HL-60 (cell line): Measurements from ENCODE around the gene CHST14.

Experiments used
- DNase-seq, 2 experiments: peaks; one replicate each; pipeline ENCODE4 v3.0.0-alpha.2; 2010 to 2020; ENCODE audit warnings: low read depth in 1 of 2, low spot score in 1 of 2
- H3K27ac ChIP-seq: fragments of 250-450 bp; sonication (Bioruptor Pico); replicated peaks from 2 replicates; pipeline ENCODE4 v1.5.1; 2020; ENCODE audit warnings: mild to moderate bottlenecking, moderate library complexity
- H3K27me3 ChIP-seq: fragments of 250-450 bp; sonication (Bioruptor Pico); 2 replicates; pipeline ENCODE4 v1.5.1; 2021; ENCODE audit warnings: mild to moderate bottlenecking, moderate library complexity; ENCODE audit not compliant: insufficient read depth, poor library complexity, severe bottlenecking
- H3K4me3 ChIP-seq: replicated peaks from 2 replicates; pipeline ENCODE4 v1.5.1; 2011; ENCODE audit warnings: mild to moderate bottlenecking, control low read depth, low read length; ENCODE audit not compliant: insufficient read depth
- GABPA ChIP-seq: IDR thresholded peaks from 2 replicates; pipeline ENCODE4 v1.6.1; 2012; ENCODE audit warnings: low read depth
- POLR2AphosphoS5 ChIP-seq: IDR thresholded peaks from 2 replicates; pipeline ENCODE4 v1.6.1; 2012; ENCODE audit warnings: low read depth
- SPI1 ChIP-seq: IDR thresholded peaks from 2 replicates; pipeline ENCODE4 v1.6.1; 2012; ENCODE audit warnings: low read depth, mild to moderate bottlenecking, borderline replicate concordance
- TF ChIP-seq, protein P1 (sequence below): IDR thresholded peaks from one replicate; pipeline ENCODE4 v1.5.1; 2011; ENCODE audit warnings: low read length, control low read depth, inconsistent platforms; ENCODE audit not compliant: insufficient read depth
- TF ChIP-seq, protein P2 (sequence below): IDR thresholded peaks from 2 replicates; pipeline ENCODE4 v1.6.1; 2012; ENCODE audit warnings: low read depth; ENCODE audit not compliant: insufficient replicate concordance

CHST14 gene

DNA sequence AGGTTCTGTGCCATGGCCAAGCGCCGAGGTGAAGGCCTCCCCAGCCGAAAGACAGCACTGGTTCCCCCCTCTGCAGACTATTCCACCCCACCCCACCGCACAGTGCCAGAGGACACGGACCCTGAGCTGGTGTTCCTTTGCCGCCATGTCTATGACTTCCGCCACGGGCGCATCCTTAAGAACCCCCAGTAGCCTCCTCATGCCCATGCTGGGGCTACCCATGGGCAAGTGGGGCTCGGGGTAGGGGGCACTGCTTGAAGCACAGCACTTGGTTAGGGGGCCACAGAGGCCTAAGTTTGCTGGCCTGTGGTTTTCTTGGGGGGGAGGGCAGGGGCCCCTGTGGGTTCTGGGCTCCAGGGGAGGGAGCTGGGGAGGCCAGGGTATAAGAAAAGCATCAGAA lies 4.8 kb upstream of the CHST14 start:
- TF ChIP-seq, protein P1, sequence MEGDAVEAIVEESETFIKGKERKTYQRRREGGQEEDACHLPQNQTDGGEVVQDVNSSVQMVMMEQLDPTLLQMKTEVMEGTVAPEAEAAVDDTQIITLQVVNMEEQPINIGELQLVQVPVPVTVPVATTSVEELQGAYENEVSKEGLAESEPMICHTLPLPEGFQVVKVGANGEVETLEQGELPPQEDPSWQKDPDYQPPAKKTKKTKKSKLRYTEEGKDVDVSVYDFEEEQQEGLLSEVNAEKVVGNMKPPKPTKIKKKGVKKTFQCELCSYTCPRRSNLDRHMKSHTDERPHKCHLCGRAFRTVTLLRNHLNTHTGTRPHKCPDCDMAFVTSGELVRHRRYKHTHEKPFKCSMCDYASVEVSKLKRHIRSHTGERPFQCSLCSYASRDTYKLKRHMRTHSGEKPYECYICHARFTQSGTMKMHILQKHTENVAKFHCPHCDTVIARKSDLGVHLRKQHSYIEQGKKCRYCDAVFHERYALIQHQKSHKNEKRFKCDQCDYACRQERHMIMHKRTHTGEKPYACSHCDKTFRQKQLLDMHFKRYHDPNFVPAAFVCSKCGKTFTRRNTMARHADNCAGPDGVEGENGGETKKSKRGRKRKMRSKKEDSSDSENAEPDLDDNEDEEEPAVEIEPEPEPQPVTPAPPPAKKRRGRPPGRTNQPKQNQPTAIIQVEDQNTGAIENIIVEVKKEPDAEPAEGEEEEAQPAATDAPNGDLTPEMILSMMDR, result no peak
- TF ChIP-seq GABPA (no peak), POLR2AphosphoS5 (no peak), SPI1 (no peak)
- TF ChIP-seq, protein P2, sequence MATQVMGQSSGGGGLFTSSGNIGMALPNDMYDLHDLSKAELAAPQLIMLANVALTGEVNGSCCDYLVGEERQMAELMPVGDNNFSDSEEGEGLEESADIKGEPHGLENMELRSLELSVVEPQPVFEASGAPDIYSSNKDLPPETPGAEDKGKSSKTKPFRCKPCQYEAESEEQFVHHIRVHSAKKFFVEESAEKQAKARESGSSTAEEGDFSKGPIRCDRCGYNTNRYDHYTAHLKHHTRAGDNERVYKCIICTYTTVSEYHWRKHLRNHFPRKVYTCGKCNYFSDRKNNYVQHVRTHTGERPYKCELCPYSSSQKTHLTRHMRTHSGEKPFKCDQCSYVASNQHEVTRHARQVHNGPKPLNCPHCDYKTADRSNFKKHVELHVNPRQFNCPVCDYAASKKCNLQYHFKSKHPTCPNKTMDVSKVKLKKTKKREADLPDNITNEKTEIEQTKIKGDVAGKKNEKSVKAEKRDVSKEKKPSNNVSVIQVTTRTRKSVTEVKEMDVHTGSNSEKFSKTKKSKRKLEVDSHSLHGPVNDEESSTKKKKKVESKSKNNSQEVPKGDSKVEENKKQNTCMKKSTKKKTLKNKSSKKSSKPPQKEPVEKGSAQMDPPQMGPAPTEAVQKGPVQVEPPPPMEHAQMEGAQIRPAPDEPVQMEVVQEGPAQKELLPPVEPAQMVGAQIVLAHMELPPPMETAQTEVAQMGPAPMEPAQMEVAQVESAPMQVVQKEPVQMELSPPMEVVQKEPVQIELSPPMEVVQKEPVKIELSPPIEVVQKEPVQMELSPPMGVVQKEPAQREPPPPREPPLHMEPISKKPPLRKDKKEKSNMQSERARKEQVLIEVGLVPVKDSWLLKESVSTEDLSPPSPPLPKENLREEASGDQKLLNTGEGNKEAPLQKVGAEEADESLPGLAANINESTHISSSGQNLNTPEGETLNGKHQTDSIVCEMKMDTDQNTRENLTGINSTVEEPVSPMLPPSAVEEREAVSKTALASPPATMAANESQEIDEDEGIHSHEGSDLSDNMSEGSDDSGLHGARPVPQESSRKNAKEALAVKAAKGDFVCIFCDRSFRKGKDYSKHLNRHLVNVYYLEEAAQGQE, result no peak
- Histone ChIP-seq H3K4me3 (no peak overlapping the region), H3K27ac (no peak overlapping the region), H3K27me3 (no peaks in the 10 kb centered on the region)
- no peak for DNase-seq

DNA sequence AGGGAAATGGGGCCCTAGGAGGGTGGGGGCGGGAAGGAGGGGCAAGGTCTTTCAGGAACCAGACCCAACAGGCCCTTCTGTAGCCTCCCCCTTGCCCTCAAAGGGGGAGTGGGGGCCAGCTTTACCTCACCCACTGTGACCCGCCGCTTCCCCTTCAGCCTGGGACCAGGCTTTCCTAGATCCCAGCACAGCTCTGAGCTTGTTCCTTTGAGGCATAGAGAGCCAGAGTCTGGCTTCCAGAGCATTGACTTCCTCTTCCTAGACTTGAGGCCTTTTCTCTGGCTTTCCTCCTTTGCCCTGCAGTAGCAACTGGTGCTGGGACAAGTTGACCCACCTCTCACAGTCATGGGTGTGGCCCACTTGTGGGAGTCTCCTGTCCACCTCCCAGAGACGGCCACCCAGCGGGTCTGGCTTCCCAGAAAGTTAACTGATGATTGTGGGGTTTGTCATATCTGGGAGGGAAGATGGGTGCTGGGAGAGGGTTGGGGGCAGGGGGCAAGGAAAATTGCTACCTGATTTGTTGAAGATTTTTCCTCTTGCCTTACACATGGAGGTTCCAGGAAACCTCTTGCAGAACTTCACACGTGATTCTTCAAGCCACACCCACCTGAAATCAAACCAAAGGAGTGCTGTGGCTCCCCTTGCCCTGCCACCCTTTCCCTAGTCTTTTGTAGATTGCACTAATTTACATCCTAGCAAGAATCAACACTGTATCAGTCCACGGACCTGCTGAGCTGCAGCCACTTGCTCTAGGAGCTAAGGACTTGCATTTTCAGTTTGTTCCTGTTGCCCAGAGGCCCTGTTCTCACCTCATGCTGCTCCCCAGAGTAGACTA lies 4.1 kb upstream of the CHST14 start:
- Histone ChIP-seq H3K4me3 (no peak overlapping the region), H3K27me3 (no peaks in the 10 kb centered on the region), H3K27ac (no peak overlapping the region)
- no peak for DNase-seq
- TF ChIP-seq POLR2AphosphoS5 (no peak), SPI1 (peak; percentile 60; the same call in 1 of the 2 replicates)

DNA sequence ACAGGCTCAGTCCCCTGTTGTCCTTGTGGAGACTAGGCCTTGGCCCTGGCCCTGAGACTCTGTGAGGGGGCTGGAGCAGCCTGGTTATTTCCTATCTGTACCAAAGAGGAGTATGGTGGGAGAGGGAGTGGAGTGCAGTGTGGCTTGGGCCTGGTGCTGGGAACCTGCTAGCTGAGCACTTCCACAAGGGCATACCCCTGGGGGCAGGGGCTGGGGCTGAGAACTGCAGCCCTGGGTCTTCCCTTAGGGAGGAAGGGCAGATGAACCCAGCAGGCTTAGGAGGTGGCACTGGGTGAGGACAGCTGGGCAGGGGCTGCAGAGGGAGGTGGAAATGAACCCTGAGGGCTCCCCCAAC lies 3.5 kb upstream of the CHST14 start:
- Histone ChIP-seq H3K4me3 (no peak overlapping the region), H3K27ac (no peak overlapping the region), H3K27me3 (no peaks in the 10 kb centered on the region)
- no peak for DNase-seq
- TF ChIP-seq, protein P1, result no peak
- no peak for TF ChIP-seq POLR2AphosphoS5
- TF ChIP-seq, protein P2, result no peak
- no peak for TF ChIP-seq SPI1
- TF ChIP-seq GABPA, result no peak

DNA sequence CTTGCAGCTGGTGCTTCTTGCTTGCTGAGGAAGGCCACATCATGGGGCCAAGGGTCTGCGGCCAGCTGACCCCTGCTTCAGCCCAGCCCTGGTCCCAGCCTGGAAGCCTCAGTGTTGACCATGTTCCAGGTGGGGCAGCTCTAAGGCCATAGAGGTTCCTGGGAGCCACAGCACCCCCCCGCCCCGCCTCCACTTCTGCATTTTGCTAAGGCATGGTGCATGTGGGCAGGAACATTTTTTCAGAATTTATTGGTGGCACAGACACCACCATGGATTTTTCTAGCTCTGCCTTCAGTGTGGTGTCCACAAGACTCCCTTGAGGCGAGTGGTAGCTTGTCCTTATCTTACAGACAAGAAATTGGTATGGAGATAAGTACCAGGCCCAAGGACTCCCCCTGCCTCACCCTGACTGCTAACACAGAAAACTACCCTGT lies 1.9 kb upstream of the CHST14 start:
- peak in 1 of 2 experiments; percentile 53 for DNase-seq
- H3K27ac ChIP-seq, result no peak overlapping the region
- H3K27me3 ChIP-seq, result no peaks in the 10 kb centered on the region
- no peak overlapping the region for H3K4me3 ChIP-seq
- TF ChIP-seq POLR2AphosphoS5 (no peak), GABPA (no peak), SPI1 (peak; percentile 95)
- TF ChIP-seq, protein P2, result no peak
- TF ChIP-seq, protein P1, result no peak
